Neural progenitor cell (in vitro differentiated cells): ENCODE data around the gene CCSER2. TPM values are rescaled to one million over a fixed set of nuclear protein-coding genes. Genes with fewer than 3 reads are reported as not detected.
"Not testable (repeated sequence)": the region's sequence is repeated elsewhere in the genome, so short reads cannot be mapped to it uniquely, and the experiment has no call there.

ENCODE experiments used
- DNase-seq: peaks from one replicate; pipeline ENCODE4 v3.0.0-alpha.2; 2016; ENCODE audit warnings: low spot score
- H2AFZ ChIP-seq: fragments of 200-600 bp; sonication (generic); replicated peaks from 2 replicates; pipeline ENCODE4 v1.6.1; 2016; ENCODE audit warnings: antibody characterized with exemption
- H3F3A ChIP-seq: fragments of 200-600 bp; sonication (generic); 2 replicates; pipeline ENCODE4 v1.6.1; 2016; ENCODE audit warnings: antibody characterized with exemption, low read depth
- H3K27ac ChIP-seq: fragments of 200-600 bp; sonication (generic); 2 replicates; pipeline ENCODE4 v1.5.1; 2016; ENCODE audit warnings: mild to moderate bottlenecking
- H3K27me3 ChIP-seq: fragments of 200-600 bp; sonication (generic); 2 replicates; pipeline ENCODE4 v1.6.1; 2016; ENCODE audit warnings: mild to moderate bottlenecking, moderate library complexity
- H3K36me3 ChIP-seq: fragments of 200-600 bp; sonication (generic); 2 replicates; pipeline ENCODE4 v1.5.1; 2016
- H3K4me1 ChIP-seq: fragments of 200-600 bp; sonication (generic); 2 replicates; pipeline ENCODE4 v1.6.1; 2016; ENCODE audit warnings: mixed run types
- H3K4me2 ChIP-seq: fragments of 200-600 bp; sonication (generic); 2 replicates; pipeline ENCODE4 v1.6.1; 2016
- H3K4me3 ChIP-seq: fragments of 200-600 bp; sonication (generic); 2 replicates; pipeline ENCODE4 v1.5.1; 2016
- H3K79me2 ChIP-seq: fragments of 200-600 bp; sonication (generic); 2 replicates; pipeline ENCODE4 v1.6.1; 2016; ENCODE audit warnings: low read depth
- H3K9ac ChIP-seq: fragments of 200-600 bp; sonication (generic); 2 replicates; pipeline ENCODE4 v1.6.1; 2016
- H3K9me3 ChIP-seq: fragments of 200-600 bp; sonication (generic); 2 replicates; pipeline ENCODE4 v1.5.1; 2016; ENCODE audit warnings: low read depth
- H4K20me1 ChIP-seq: fragments of 200-600 bp; sonication (generic); 2 replicates; pipeline ENCODE4 v1.6.1; 2016; ENCODE audit warnings: low read depth
- H3K27ac Mint-ChIP-seq: 3 replicates; pipeline ENCODE4 v1.8.0; 2021; ENCODE audit warnings: mixed read lengths
- H3K27me3 Mint-ChIP-seq: 2 replicates; pipeline ENCODE4 v1.8.0; 2022; ENCODE audit warnings: low read depth, mild to moderate bottlenecking, inconsistent platforms, moderate library complexity, mixed read lengths; ENCODE audit not compliant: insufficient read depth
- H3K36me3 Mint-ChIP-seq: 3 replicates; pipeline ENCODE4 v1.8.0; 2021; ENCODE audit warnings: mixed read lengths
- H3K4me1 Mint-ChIP-seq: 3 replicates; pipeline ENCODE4 v1.8.0; 2021; ENCODE audit warnings: mixed read lengths
- H3K4me3 Mint-ChIP-seq: 3 replicates; pipeline ENCODE4 v1.8.0; 2021; ENCODE audit warnings: mild to moderate bottlenecking, moderate library complexity, mixed read lengths
- H3K9me3 Mint-ChIP-seq: 3 replicates; pipeline ENCODE4 v1.8.0; 2020; ENCODE audit warnings: mixed read lengths
- CTCF ChIP-seq: fragments of 200-600 bp; sonication (generic); IDR thresholded peaks from 2 replicates; pipeline ENCODE4 v1.5.1; 2017; ENCODE audit warnings: antibody characterized with exemption, mild to moderate bottlenecking
- EZH2 ChIP-seq: fragments of 200-600 bp; sonication (generic); IDR thresholded peaks from 2 replicates; pipeline ENCODE4 v1.6.1; 2017; ENCODE audit warnings: antibody characterized with exemption, mild to moderate bottlenecking, moderate library complexity
- EZH2phosphoT487 ChIP-seq: fragments of 200-600 bp; sonication (generic); IDR thresholded peaks from 2 replicates; pipeline ENCODE4 v1.6.1; 2017; ENCODE audit warnings: antibody characterized with exemption
- total RNA-seq: library from RNA; depleted of rRNA; stranded (reverse); fragments of >200 nt; gene quantifications from 2 replicates; pipeline ENCODE4 v1.2.3, GENCODE V29; 2015; ENCODE audit warnings: low replicate concordance

The CCSER2 gene
- total RNA-seq, 1 donor from 2014 or later: 39.3 TPM

GRCh38 chr10:84524435-84524834 is 196.0 kb downstream of the CCSER2 start:
- no peak overlapping the region for H3K4me3 Mint-ChIP-seq
- H3K36me3 Mint-ChIP-seq: peaks cover 3% of the 10 kb centered on the region
- peaks cover 38% of the 10 kb centered on the region for H3K4me1 Mint-ChIP-seq
- H3K27me3 Mint-ChIP-seq: peaks cover 6% of the 10 kb centered on the region
- no peak for DNase-seq
- Histone ChIP-seq H2AFZ (no peak overlapping the region), H3K27ac (no peak overlapping the region), H3K27me3 (no peaks in the 10 kb centered on the region), H4K20me1 (no peaks in the 10 kb centered on the region), H3K4me1 (peaks cover 29% of the 10 kb centered on the region), H3K36me3 (no peaks in the 10 kb centered on the region), H3K9me3 (no peaks in the 10 kb centered on the region), H3K9ac (no peak overlapping the region), H3K79me2 (no peaks in the 10 kb centered on the region), H3K4me3 (no peak overlapping the region), H3F3A (peaks cover 22% of the 10 kb centered on the region), H3K4me2 (no peak overlapping the region)
- H3K27ac Mint-ChIP-seq: no peak overlapping the region
- TF ChIP-seq CTCF (no peak), EZH2 (no peak), EZH2phosphoT487 (no peak)
- peaks cover 7% of the 10 kb centered on the region for H3K9me3 Mint-ChIP-seq

- H3K4me1 Mint-ChIP-seq: peaks cover 38% of the 10 kb centered on the region
- peaks cover 22% of the 10 kb centered on the region for H3F3A ChIP-seq
- no peaks in the 10 kb centered on the region for H3K79me2 ChIP-seq
- no peaks in the 10 kb centered on the region for H4K20me1 ChIP-seq
- H3K27me3 ChIP-seq: no peaks in the 10 kb centered on the region
- DNase-seq: no peak
- no peak overlapping the region for H3K4me3 ChIP-seq
- H3K9me3 Mint-ChIP-seq: peaks cover 7% of the 10 kb centered on the region
- peaks cover 28% of the 10 kb centered on the region for H3K4me1 ChIP-seq
- peak overlapping the region; percentile 42 for H2AFZ ChIP-seq
- no peak overlapping the region for H3K4me3 Mint-ChIP-seq
- H3K27ac ChIP-seq: no peak overlapping the region
- peaks cover 6% of the 10 kb centered on the region for H3K27me3 Mint-ChIP-seq
- no peak for TF ChIP-seq EZH2phosphoT487
- TF ChIP-seq CTCF: no peak
- TF ChIP-seq EZH2: no peak
- no peak overlapping the region for H3K27ac Mint-ChIP-seq
- no peak overlapping the region for H3K4me2 ChIP-seq
- peaks cover 3% of the 10 kb centered on the region for H3K36me3 Mint-ChIP-seq
- no peaks in the 10 kb centered on the region for H3K9me3 ChIP-seq
- no peak overlapping the region for H3K9ac ChIP-seq
- no peaks in the 10 kb centered on the region for H3K36me3 ChIP-seq
Measured at GRCh38 chr10:84525120-84525806, 196.9 kb downstream of the CCSER2 start.

GRCh38 chr10:84525807-84526182 is 197.4 kb downstream of the CCSER2 start:
- not testable (repeated sequence) for H4K20me1 ChIP-seq, H3K27ac Mint-ChIP-seq, H3K4me3 ChIP-seq, DNase-seq, H3K9me3 Mint-ChIP-seq, H3K79me2 ChIP-seq, H3K9ac ChIP-seq, H3K4me2 ChIP-seq, H3K36me3 ChIP-seq, H3K27me3 ChIP-seq, H3K4me3 Mint-ChIP-seq, H3K27me3 Mint-ChIP-seq, H3K36me3 Mint-ChIP-seq, H3K9me3 ChIP-seq, H3K27ac ChIP-seq, H2AFZ ChIP-seq
- peaks cover 33% of the 10 kb centered on the region for H3K4me1 Mint-ChIP-seq
- peaks cover 18% of the 10 kb centered on the region for H3F3A ChIP-seq
- H3K4me1 ChIP-seq: peaks cover 23% of the 10 kb centered on the region

- not testable (repeated sequence) for H3K4me3 Mint-ChIP-seq, H3K9ac ChIP-seq, H3K36me3 ChIP-seq, H3K9me3 Mint-ChIP-seq, H3F3A ChIP-seq, H3K27me3 ChIP-seq, H3K36me3 Mint-ChIP-seq, H3K9me3 ChIP-seq, H3K4me3 ChIP-seq, H2AFZ ChIP-seq, H3K27ac ChIP-seq, H3K79me2 ChIP-seq, H3K27ac Mint-ChIP-seq, H3K4me2 ChIP-seq, H4K20me1 ChIP-seq, H3K27me3 Mint-ChIP-seq, DNase-seq
- peaks cover 15% of the 10 kb centered on the region for H3K4me1 ChIP-seq
- H3K4me1 Mint-ChIP-seq: peaks cover 21% of the 10 kb centered on the region
Measured at GRCh38 chr10:84527386-84527785, 199.0 kb downstream of the CCSER2 start.

GRCh38 chr10:84528526-84528925 is 200.1 kb downstream of the CCSER2 start:
- H3K36me3 ChIP-seq, H3K4me3 Mint-ChIP-seq, H3K36me3 Mint-ChIP-seq, H3K4me1 Mint-ChIP-seq, H2AFZ ChIP-seq, H3K27ac ChIP-seq, H3K9me3 ChIP-seq, H3K4me1 ChIP-seq, H3K79me2 ChIP-seq, H3K27me3 Mint-ChIP-seq, H3K27me3 ChIP-seq, H3K4me2 ChIP-seq, H3F3A ChIP-seq, DNase-seq, H4K20me1 ChIP-seq, H3K4me3 ChIP-seq, H3K27ac Mint-ChIP-seq, H3K9ac ChIP-seq, H3K9me3 Mint-ChIP-seq: not testable (repeated sequence)
